Stimulated activated CD4-positive, alpha-beta T cell treated with anti-CD3 and anti-CD28 coated beads, Interleukin-2, amount 100 ng/mL, for 24 hours (primary cell): Measurements from ENCODE around the gene PRSS56.

Experiments used
- DNase-seq, 2 donors: peaks; one replicate each; pipeline ENCODE4 v3.0.0-alpha.2; 2020

Gene PRSS56

GRCh38 chr2:232519581-232520438 lies at the start of gene PRSS56:
Gene PRSS56 (plus strand): TSS chr2:232520388. CDS start chr2:232520599, 211 bp downstream.
- no peak for DNase-seq

- no peak for DNase-seq
Measured at GRCh38 chr2:232473467-232473890, 46.7 kb upstream of the PRSS56 start.

GRCh38 chr2:232476045-232476444 lies 44.1 kb upstream of the PRSS56 start:
- no peak for DNase-seq

GRCh38 chr2:232476791-232477190 lies 43.4 kb upstream of the PRSS56 start:
- no peak for DNase-seq

GRCh38 chr2:232477751-232478510 lies 42.3 kb upstream of the PRSS56 start:
- no peak for DNase-seq

GRCh38 chr2:232478571-232479340 lies 41.4 kb upstream of the PRSS56 start:
- no peak for DNase-seq

- DNase-seq = no peak
Measured at GRCh38 chr2:232479341-232480200, 40.6 kb upstream of the PRSS56 start.

- no peak for DNase-seq
Measured at GRCh38 chr2:232480201-232481190, 39.7 kb upstream of the PRSS56 start.

GRCh38 chr2:232481322-232482140 lies 38.7 kb upstream of the PRSS56 start:
- no peak for DNase-seq

- no peak for DNase-seq
Measured at GRCh38 chr2:232482301-232483238, 37.6 kb upstream of the PRSS56 start.

- no peak for DNase-seq
Measured at GRCh38 chr2:232483311-232483922, 36.8 kb upstream of the PRSS56 start.

- DNase-seq = no peak
Measured at GRCh38 chr2:232483923-232484627, 36.1 kb upstream of the PRSS56 start.

GRCh38 chr2:232484628-232485347 lies 35.4 kb upstream of the PRSS56 start:
- no peak for DNase-seq

- DNase-seq = no peak
Measured at GRCh38 chr2:232485348-232485756, 34.8 kb upstream of the PRSS56 start.

- DNase-seq = no peak
Measured at GRCh38 chr2:232485757-232486557, 34.2 kb upstream of the PRSS56 start.
